ENCODE measurements around the gene ABHD12.
"Not testable (repeated sequence)": the region's sequence is repeated elsewhere in the genome, so short reads cannot be mapped to it uniquely, and the experiment has no call there.

Gene ABHD12

DNA sequence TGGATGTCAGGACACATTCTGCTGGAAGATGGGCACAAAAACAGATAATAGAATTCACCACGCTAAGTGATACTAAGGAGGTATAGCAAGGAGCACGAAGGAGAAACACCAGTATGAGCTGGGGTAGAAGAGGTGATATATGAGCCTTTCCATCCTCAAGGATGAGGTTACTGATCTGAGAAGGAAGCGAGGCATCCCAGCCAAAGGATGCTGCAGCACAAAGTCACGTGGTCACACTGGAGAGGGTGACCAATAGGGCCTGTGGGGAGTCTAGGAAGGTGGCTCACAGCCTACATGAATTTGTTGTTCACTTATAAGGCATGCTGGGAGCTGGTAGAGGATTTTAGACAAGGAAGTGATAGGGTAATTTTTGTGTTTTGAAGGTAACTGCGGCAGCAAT lies 18.3 kb upstream of the ABHD12 start:
- no peak for DNase-seq (ENCODE audit: low read depth)
- TF ChIP-seq CTCF (conservative IDR thresholded peaks at IDR 0.05; ENCODE audit: low read depth, low read length), result no peak
- no peak overlapping the region for H3K4me3 ChIP-seq (ENCODE audit: low read length)

DNA sequence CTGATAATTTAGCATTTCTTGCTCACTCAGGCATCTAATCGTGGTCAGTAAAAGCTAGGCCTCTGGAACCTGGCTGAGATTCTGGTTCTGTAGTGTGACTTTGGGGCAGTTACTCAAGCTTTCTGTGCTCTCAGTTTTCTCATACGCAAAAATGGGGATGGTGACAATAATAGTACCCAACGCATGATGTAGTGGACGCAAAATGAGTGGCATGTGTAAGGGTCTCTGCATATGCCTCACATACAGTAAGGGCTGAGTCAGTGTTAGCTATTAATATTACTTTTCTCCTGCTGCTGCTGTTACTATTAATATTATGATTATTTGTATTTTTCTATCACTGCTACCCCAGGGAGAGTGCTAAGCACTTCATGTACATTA lies 17.5 kb upstream of the ABHD12 start:
- DNase-seq (ENCODE audit: low read depth), result no peak
- H3K4me3 ChIP-seq (ENCODE audit: low read length), result peak overlapping the region; percentile 90
- no peak for TF ChIP-seq CTCF (conservative IDR thresholded peaks at IDR 0.05; ENCODE audit: low read depth, low read length)

DNA sequence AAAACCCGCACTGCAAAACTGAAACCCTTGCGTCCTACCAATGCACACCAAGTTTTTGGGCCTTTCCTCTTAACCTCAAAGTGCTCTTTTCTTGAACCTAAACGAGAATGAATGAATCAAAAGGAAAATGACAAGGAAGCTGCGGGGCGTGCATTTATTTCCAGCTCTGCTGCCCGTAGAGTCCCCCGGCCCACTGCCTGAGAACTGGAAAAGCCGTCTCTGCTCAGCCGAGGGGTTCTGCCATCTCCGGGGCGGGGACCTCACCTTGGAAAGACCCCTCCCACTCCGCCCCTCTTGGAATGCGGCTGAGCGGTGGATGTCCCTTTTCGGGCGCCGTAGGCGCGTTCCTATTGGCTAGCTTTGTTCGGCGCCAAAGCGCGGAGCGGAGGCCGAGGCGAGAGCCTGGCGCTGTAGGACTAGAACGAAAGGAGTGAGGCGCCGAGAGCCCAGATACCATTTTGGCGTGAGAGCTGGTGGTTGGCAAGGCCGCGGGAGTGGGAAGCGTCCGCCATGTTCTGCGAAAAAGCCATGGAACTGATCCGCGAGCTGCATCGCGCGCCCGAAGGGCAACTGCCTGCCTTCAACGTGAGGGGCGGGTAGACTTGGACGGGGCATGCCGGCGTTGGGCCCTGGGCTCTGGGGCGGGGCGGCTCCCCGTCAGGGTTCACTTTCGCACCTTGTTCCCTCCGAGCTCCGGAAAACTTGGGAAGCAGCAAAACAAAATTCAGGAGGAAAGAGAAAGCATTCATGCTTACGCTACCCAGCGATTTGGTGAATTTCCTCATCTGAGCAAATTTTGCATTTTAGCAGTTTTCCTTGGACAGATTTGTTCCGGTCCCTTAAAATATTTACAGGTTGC lies 16.9 kb upstream of the ABHD12 start, which contains the start of gene GINS1:
Gene GINS1, plus strand, starts transcription at position 363 of the 859 bp plus-strand sequence. Its CDS starts 148 bp downstream, at position 511.
- DNase-seq (ENCODE audit: low read depth), result peak; percentile 66
- TF ChIP-seq CTCF (conservative IDR thresholded peaks at IDR 0.05; ENCODE audit: low read depth, low read length), result no peak
- H3K4me3 ChIP-seq (ENCODE audit: low read length), result peak within 1 kb of the TSS; percentile 90

DNA sequence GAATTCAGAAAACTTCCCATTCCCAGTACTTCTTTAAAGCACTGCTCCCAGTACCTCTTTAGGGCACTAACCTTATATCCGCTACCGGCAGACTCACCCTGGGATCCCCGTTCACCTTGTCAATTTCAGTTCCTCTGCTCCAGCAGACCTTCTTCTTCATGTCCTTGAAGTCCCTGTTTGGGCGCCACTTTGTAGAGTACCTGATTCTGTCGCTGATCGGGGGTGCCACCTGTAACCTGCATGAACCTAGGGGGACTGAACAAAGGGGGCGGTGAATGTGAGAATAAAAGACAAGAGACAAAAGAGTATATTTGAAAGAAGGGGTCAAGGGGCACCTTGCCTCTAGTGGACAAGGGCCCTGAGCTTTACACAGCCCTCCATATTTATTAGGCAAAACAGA lies 11.9 kb upstream of the ABHD12 start:
- no peak overlapping the region for H3K4me3 ChIP-seq (ENCODE audit: low read length)
- TF ChIP-seq CTCF (conservative IDR thresholded peaks at IDR 0.05; ENCODE audit: low read depth, low read length), result no peak
- no peak for DNase-seq (ENCODE audit: low read depth)

- DNase-seq (ENCODE audit: low read depth); H3K4me3 ChIP-seq (ENCODE audit: low read length): not testable (repeated sequence)
Observed at GRCh38 chr20:25400291-25400732, 9.7 kb upstream of the ABHD12 start.

DNA sequence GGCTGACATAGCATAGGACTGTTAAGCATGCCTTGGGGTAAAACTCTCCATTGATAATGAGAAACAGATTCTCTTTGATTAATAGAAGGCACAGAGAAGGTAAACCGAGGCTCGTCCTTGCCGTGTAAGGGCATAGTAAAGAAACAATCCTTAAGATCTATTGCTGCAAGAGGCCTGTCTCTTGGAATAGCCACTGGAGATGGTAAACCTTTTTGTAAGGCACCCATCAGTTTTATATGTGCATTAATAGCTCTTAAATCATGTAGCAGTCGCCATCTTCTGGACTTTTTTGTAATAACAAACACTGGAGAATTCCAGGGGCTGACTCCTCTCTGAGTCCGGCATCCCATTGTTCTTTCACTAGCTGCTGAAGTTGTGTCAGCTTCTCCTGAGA lies 8.4 kb upstream of the ABHD12 start:
- DNase-seq (ENCODE audit: low read depth), result peak; percentile 43
- no peak overlapping the region for H3K4me3 ChIP-seq (ENCODE audit: low read length)
- peak; percentile 59 for TF ChIP-seq CTCF (conservative IDR thresholded peaks at IDR 0.05; ENCODE audit: low read depth, low read length)

DNA sequence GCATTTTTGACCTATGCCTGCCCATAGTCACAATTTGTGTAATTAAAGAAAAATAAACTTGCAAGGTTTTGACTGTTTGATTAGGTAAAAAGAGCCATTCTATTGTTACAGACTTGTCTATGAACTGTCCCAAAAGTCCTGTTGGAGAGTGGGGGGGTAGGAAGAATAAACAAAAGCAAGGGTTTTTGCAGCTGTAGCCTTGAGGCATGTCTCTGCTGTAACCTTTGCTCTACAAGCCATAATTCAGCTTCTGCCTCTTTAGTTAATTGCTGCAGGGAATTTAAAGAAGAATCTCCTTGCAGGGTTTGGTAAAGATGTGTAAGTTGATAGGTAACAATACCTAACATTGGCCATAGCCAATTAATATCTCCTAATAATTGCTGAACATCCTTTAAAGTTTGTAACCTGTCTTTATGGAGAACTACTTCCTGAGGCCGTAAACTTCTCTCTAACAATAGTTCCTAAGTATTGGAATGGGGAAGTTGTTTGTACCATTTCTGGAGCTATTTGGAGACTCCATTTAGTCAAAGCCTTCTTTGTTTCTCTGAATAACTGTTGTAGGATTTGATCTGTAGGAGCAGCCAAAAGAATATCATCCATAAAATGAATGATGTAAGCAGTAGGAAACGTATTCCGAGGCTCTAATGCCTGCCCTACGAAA lies 7.9 kb upstream of the ABHD12 start:
- DNase-seq (ENCODE audit: low read depth), result no peak
- TF ChIP-seq CTCF (conservative IDR thresholded peaks at IDR 0.05; ENCODE audit: low read depth, low read length), result no peak
- H3K4me3 ChIP-seq (ENCODE audit: low read length), result no peak overlapping the region

Measured in retinal pigment epithelial cell (primary cell).